T-helper 2 cell treated with Interferon-gamma antibody and Interleukin-4, amounts not matched to agents 100 ng/mL and 5 ng/mL, for 36 hours (primary cell): Measurements from ENCODE around the gene TBC1D22B. TPM values are rescaled to one million over a fixed set of nuclear protein-coding genes. Genes with fewer than 3 reads are reported as not detected.

Source experiments
- intact Hi-C: fragments of 100-400 bp; cut with micrococcal nuclease; formaldehyde crosslinking; loops from one replicate; pipeline ENCODE4 v1.15.1; 2023
- total RNA-seq: library from RNA; stranded (reverse); gene quantifications from 2 replicates; pipeline ENCODE4 v1.2.3, GENCODE V29; 2022

The TBC1D22B gene
- total RNA-seq, 1 donor from 2014 or later = 16.5 TPM

DNA sequence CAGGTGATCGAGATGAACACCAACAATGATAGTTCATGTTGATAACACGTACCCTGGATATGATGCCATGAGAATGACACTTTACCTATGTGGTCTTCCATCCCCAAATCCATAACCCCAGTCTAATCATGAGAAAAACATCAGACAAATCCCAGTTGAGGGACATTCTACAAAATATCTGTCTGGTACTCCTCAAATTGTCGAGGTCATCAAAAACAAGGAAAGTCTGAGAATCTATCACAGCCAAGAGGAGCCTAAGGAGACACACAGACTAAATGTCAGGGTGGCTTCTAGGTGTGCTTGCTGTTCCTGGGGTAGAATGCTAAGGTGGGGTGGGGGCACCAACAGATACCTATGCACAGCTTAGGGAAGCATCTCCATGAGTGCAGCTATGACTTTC is 93.5 kb downstream of the TBC1D22B start:
- intact Hi-C loops = no loop called here

DNA sequence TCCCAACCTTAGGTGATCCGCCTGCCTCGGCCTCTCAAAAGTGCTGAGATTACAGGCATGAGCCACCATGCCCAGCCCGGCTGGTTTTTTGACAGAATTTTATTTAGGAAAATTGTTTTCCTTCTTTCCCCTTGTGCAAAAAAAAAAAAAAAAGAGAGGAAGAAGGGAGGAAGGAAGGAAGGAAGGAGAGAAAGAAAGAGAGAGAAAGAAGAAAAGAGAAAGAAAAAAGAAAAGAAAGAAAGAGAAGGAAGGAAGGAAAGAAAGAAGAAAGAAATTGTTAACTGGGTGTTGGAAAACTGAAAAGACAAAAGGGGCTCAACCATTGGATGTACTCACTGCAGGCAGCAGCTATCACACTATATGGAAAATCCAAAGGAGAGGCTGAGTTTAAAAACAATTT is 94.8 kb downstream of the TBC1D22B start:
- intact Hi-C loops = no loop called here

- intact Hi-C loops = loop anchor here (1.0 to 2.0 kb wide), 2 partner anchors 79 to 465 kb away; partner anchors contain the start of genes CMTR1 and ZFAND3
Measured at GRCh38 chr6:37353761-37354525, 96.4 kb downstream of the TBC1D22B start, which contains the start of gene RNF8. Gene RNF8 (plus strand): TSS chr6:37353983. CDS start chr6:37354165, 182 bp downstream.

DNA sequence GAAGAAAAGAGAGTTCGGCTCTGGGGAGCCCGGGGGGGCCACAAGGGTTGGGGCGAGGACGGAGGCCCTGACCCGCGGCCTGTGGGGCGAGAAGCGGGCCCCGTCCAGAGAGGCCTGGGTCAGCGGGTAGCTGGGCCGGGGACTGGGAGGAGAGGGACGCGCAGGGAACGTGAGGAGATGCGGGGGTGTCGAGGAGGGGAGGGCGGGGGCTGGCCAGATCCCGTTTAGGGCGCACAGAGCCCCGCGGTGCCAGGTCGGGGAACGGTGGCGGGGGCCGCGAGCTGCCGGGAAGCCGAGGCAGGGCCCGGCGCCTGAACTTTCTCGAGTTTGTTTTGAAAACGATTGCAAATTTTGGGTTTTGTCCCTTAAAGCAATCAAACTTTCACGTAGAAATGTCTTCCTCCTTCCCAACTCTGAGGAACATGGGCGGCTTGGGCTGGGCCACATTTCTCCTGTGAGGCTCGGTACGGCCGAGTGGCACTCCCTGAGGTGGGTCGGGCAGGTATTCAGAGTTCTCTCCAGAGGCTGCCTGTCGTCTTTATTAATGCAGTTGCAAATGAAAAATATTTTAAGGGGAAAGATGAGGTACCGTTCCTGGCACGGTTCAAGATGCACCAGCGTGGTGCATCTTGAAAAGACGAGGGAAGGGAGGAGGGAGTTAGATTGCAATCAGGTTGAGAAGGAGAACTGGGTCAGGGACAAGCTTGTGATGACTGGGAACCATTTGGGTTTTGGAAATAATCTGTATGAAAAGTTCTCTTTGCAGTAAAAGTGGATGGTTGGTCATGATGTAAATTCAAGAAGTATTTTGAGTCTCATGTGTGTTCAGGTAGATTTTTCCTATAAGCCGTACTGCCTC is 97.2 kb downstream of the TBC1D22B start:
- intact Hi-C loops = loop anchor here (1.0 to 2.0 kb wide), 2 partner anchors 78 to 465 kb away; partner anchors contain the start of genes CMTR1 and ZFAND3

- intact Hi-C loops = no loop called here
Measured at GRCh38 chr6:37357288-37357687, 99.7 kb downstream of the TBC1D22B start.

- intact Hi-C loops = no loop called here
Measured at GRCh38 chr6:37357860-37358259, 100.3 kb downstream of the TBC1D22B start.

- intact Hi-C loops = no loop called here
Measured at GRCh38 chr6:37359039-37359438, 101.5 kb downstream of the TBC1D22B start.

DNA sequence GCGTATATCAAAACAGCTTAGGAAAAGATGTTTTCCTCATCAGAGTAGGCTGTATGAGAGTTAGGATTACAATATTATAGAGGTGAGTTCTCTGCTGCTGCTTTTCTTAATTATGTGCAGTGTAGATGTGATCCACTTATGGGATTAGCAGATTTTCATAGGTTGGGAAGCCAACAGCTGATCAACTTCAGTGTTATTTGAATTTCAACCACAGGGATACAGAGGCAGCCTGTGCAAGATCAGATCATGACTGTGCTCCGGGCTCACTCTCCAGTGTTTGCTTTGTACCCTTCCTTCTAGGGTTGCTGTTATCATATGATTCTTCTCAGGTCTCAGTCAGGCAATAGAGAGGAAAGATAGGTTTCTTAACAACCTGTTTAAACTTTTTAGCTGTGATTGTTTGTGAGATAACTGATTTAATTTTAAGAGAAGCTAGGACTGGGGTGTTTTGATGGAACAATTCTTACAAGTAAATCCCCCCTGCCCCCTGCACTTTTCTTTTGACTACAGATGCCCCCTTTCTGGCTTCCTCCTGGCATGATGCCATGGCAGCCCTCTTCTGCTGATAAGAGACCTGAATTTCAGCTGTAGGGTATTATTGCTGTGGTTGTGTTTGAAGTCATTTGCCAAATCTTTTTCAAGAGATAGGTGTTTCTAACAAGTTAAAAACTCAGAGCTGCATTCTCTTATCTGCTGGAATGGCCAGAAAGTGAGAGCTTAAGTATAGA is 104.7 kb downstream of the TBC1D22B start:
- intact Hi-C loops = no loop called here

DNA sequence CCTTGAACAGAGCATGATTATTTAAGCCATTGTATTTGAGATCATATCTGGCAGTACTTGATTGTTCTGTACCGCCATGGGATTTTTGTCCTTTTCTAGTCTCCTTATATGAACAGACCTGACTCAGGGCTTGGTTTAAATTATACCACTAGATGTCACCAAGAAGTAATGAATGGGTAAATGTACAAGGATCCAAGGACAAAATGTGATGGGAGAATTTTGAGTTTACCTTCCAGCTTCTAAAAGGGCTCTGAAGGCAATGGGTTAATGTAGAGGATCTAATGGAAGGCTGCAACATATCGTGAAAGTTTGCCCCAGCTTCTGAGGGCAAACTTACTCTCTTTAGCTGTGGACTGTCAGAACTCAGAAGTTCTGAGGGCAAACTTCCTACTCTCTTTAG is 108.2 kb downstream of the TBC1D22B start:
- intact Hi-C loops = no loop called here

GRCh38 chr6:37366910-37367309 is 109.3 kb downstream of the TBC1D22B start:
- intact Hi-C loops = no loop called here

DNA sequence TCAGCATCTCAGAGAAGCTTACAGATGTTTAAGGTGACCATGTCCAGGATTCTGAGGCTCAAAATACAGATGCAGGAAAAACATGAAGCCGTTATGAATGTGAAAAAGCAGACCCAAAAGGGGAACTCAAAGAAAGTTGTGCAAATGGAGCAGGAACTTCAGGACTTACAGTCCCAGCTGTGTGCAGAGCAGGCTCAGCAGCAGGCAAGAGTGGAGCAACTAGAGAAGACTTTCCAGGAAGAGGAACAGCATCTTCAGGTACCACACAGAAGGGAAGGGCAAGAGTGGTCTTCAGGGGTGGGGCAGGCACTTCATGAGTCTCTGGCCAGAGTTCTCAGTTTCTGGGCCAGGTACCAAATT is 111.4 kb downstream of the TBC1D22B start:
- intact Hi-C loops = no loop called here

DNA sequence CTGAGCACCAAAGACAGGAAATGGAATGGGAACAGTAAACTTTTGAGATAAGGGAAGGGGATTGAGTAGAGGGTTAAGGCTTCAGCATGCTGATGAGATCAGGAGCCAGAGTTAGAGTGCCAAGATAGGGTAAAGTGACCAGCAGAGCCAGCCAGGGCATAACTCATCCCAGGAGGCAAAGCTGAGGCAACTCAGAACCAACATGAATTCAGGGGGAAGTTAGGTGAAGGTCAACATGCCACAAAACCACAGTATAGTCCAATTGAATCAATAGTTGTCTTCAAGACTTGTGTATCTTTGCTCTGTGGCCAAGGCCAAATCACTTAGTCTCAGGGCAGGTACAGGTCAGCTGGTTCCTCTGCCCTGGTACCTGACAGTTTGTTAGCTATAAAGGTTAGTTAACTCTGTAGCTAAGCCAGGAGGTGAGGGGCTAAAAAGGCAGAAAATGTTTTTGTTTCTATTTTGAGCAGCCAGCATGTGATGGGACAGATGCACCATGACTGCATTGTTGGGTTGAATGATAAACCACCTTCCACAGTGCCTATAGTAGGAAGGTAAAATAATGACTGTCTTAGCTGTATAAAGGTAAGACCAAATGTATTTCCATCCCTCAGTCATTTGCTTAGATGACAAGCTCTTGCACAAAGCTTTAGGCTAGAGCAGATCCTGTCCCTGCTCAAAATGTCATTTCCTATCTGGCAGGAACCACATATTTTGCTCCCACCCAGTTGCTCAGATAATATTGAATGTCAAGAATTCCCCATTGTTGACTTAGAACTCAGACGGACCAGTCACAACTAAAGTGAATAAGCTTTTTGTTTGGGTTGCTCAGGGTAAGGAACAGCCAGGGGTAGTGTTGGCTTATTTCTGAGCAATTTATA is 112.0 kb downstream of the TBC1D22B start:
- intact Hi-C loops = no loop called here

- intact Hi-C loops = no loop called here
Measured at GRCh38 chr6:37371154-37372083, 113.8 kb downstream of the TBC1D22B start.

DNA sequence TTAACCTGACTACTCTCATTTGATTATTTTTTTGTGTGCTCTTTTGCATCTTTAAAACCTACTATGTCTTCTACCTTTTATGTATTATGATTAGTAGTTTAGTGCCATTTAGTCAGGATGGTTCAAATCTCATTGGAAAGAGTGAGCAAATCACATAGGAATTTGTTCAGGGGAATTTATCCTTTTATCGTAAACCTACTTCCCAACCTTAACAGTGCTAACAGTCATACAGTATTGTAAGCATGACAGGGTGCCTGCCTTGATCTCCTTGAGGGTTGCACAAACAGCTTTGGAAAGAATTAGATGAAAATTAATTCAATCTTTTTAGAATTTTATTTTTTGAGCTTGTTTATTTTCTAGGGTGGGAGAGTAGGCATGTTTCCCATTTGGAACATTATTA is 114.5 kb downstream of the TBC1D22B start:
- intact Hi-C loops = no loop called here

GRCh38 chr6:37373822-37374471 is 116.4 kb downstream of the TBC1D22B start:
- intact Hi-C loops = no loop called here

DNA sequence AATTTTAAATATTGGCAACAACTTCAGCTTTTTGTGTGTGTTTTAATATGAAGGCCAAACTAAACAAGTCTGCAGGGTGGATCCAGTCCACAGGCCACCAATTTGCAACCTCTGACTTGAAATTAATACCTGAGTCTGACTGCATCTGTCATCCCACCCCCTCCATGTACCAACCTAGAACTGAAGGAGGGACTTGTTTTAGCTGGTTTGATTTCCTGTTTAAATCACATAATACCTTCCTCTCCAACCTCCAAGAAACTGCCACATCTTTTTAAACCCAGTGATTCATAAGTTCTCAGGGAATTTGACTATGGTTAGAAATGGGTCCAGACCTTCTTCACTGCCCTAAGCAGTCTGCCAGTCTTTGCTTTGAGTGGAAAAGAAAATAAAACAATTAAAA is 117.8 kb downstream of the TBC1D22B start:
- intact Hi-C loops = no loop called here

DNA sequence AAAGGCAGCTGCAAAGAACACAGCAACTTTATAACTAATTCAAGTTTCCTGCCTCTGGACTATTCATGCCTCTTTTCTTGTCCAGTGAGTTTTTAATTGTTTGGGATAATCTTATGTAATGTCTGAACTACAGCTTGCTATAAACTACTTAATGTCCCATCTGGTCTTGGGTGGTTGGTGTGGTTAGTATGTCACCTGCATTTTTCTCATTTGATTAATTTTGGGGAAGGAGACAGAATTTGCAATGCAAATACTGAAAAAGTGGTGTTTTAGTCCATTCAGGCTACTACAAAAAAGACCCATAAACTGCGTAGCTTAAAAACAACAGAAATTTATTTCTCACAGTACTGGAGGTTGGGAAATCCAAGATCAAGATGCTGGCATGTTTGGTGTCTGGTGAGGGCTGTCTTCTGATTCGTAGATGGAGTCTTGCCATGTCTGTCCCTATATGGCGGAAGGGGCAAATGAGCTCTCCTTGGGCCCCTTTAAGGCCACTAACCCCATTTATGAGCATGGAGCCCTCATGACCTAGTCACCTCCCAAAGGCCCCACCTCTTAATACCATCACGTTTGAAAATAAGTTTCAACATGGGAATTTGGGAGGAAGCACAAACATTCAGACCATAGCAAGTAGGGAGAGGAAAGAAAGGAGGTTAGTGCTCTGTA is 118.6 kb downstream of the TBC1D22B start:
- intact Hi-C loops = no loop called here

DNA sequence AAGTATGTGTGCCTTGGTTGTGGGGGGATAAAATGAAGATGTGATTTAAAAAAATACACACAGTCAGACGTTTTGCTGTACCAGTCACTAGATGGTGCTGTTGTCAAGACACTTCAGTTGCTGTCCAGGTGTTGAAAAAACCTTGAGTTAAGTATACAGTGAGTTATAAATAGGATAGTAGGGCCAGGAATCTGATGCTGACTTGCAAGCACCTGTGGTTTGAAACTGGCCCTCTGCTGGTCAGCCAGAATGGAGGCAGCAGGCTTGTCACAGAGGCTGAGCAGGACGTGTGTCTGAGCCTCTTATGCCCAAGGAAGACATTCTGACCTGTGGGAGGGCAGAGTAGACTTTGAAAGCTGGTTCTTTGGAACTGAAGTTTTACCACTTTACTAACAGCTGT is 124.0 kb downstream of the TBC1D22B start:
- intact Hi-C loops = loop anchor here (1.0 kb wide), 2 partner anchors 185 to 311 kb away; no protein-coding TSS in a partner anchor
